ENCODE results near the gene MRPS17.
"Not testable (repeated sequence)": the region's sequence is repeated elsewhere in the genome, so short reads cannot be mapped to it uniquely, and the experiment has no call there.

MRPS17 gene

GRCh38 chr7:55951637-55952351, at the start of gene MRPS17:
Gene MRPS17 (plus strand): TSS chr7:55951877. CDS start chr7:55953196, 1,319 bp downstream.
- peak; percentile 52 to 92 (median 78) for DNase-seq

- no peak for DNase-seq
Measured at GRCh38 chr7:55903985-55904759, 47.5 kb upstream of the MRPS17 start.

DNA sequence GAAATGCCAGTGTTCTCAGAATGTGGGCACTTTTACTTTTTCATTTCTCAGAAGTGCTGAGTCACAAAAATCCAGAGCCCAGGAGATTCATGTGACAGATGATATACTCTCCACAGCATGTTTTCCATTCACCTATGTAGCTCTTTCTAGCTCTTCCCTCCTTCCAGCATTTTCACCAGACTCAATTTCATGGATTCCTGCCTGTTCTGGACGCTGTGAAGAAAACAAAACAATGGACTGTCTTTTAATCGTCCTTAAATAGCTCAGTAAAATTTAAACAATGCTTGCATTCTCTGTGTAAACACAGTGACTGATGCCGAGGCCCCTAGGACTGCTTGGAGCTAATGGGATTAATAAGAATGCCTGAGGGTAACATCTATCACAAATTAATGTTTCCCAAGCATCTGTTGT, 38.9 kb upstream of the MRPS17 start:
- peak in 2 of 14 donors; percentile 16 to 20 for DNase-seq

DNA sequence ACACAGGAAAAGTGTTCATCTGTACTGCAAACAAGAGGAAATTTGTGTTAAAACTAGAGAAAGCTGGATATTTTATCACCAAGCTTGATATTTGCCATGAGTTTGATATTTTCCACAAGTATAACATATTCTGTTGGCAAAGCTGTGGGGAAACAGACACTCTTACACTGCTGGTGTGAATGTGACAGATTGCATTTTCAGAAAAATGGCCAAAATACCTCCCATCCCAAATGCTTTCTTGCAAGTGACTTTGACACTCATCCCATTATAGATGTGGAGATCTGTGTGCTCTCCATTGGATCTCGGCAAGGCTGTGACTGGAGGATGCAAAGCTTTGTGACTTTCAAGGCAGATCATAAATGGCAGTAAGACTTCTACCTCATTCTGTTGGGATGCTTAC, 33.9 kb upstream of the MRPS17 start:
- no peak for DNase-seq

- DNase-seq: no peak
Measured at GRCh38 chr7:55928006-55928767, 23.5 kb upstream of the MRPS17 start.

- no peak for DNase-seq
Measured at GRCh38 chr7:55931421-55932151, 20.1 kb upstream of the MRPS17 start.

DNA sequence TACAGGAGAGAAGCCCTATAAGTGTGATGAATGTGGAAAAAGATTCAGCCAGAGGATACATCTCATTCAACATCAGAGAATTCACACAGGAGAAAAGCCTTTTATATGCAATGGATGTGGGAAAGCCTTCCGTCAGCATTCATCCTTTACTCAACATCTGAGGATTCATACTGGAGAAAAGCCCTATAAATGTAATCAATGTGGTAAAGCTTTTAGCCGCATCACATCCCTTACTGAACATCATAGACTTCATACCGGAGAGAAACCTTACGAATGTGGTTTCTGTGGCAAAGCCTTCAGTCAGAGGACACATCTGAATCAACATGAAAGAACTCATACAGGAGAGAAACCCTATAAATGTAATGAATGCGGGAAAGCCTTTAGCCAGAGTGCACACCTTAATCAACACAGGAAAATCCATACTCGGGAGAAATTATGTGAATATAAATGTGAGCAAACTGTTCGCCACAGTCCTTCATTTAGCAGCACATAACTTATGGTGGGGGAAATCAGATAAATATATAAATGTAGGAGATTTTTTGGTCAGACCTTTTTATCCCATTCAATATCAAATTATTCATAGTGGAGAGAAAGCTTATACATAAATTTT, 12.1 kb upstream of the MRPS17 start:
- no peak for DNase-seq

GRCh38 chr7:55946545-55946944, 5.1 kb upstream of the MRPS17 start:
- no peak for DNase-seq

- not testable (repeated sequence) for DNase-seq
Measured at GRCh38 chr7:55952352-55952671, 635 bp downstream of the MRPS17 start.

DNA sequence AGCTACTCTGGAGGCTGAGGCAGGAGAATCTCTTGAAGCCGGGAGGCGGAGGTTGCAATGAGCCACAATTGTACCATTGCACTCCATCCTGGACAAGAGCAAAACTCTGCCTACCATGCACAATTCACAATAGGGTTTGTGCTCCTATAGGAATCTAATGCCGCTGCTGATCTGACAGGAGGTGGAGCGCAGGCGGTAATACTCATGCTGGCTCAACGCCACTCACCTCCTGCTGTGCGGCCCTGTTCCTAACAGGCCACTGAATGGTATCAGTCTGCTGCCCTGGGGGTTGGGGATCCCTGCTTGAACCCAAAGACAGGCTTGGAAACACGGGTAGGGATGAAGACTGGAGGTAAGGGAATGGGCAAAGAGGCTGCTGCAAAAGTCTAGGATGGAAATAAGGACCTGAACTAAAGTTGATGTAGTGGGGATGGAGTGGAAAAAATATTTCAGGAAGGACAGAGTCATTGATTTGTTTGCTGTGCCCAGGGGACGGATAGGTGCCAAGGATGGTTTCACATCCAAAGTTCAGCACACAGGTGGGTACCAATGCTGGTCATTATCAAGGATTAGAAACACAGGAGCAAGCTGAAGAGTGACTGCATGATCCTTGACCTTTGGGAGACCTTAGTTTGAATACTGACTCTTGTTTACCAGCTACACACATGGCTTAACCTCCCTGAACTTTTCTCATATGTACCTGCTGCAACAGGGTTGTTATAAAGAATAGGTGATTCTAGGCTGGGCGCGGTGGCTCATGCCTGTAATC, 2.2 kb downstream of the MRPS17 start:
- no peak for DNase-seq

DNA sequence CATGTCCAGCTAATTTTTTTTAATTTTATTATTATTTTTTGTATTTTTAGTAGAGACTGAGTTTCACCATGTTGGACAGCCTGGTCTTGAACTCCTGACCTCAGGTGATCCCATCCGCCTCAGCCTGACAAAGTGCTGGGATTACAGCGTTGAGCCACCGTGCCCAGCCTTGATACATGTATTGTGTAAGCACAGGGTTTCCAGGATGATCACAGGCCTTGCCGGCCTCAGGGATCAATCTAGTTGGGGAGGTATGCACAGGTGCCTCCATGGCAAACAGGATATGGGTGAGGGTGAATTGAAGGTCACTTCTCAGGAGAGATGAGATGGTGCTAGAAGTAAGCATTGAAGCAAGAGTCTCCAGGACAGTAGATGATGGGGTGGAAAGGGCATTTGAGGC, 5.5 kb downstream of the MRPS17 start:
- DNase-seq: no peak

DNA sequence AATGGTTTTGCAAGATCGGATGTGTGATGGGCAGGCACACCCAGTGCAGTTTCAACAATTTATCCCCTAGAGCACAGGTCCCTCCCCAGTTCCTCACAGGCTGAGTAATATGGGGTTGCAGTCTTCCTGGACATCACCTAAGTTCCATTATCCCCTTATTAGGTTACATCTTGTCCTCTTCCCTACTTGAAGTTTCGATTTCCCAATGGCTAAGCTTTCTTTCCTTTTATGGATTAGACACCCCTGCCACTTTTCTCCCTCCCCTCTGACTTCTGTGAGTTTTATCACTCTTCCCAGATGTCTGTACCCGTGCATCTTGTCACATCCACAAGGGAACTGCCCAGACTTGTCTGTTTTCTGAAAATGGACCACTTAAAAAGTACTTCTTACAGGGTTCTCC, 10.3 kb downstream of the MRPS17 start:
- DNase-seq: no peak

DNA sequence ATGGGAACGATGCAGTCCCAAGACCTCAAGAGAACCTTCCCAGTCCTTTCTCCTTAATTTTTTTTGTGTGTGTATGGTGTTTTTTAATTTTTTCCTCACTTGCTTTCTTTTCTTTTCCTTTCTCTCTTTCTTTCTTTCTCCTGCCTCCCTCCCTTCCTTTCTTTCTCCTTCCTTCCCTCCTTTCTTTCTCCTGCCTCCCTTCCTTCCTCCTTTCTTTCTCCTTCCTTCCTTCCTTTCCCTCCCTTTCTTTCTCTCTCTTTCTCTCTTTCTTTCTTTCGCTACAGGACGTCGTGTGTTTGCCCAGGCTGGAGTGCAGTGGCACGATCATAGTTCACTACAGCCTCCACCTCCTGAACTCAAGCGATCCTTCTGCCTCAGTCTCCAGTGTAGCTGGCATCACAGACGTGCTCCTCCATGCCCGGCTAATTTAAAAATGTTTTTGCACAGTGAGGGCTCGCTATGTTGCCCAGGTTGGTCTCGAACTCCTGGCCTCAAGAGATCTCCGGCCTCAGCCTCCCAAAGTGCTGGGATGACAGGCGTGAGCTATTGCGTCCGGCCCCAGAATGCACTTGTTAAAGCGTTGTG, 12.0 kb downstream of the MRPS17 start:
- no peak for DNase-seq

DNA sequence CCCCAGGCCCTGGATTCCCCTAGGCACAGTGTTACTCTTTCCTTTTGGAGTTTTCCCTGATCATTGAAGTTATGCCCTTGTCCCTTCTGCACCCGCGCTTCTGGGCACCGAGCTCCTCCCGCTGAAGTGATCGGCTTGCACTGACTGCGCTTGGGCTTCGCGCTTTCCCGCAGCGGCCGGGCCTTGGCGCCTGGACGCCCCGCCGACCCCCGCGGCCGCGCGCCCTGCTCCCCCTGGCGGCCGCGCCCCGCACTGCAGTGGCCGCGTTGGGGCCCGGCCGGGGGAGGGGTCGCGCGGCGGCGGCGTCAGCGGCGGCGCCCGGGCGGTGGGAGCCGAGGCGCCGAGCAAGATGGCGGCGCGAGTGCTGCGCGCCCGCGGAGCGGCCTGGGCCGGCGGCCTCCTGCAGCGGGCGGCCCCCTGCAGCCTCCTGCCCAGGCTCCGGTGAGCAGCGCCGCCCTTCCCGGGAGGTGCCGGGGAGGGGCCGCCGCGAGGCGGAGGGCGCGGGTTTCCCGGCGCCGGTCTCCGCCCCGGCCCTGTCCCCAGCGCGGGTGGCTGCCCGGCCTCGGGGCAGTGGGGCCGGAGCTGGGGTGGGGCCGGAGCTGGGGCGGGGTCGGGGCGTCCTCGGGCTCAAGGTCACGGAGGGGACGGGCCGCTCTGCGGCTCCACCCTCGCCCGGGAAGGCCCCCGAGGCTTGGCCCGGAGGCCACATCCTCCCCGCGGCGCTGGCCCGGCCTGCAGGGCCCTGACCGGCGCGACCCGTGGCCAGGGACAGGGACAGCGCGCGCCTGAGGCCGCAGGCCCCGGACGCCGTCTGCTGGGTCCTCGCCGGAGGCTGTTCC, 12.8 kb downstream of the MRPS17 start, which contains the start of gene NIPSNAP2:
NIPSNAP2 (plus strand) TSS at position 325 of the 839 bp plus-strand sequence; CDS start at position 350, 25 bp downstream.
- peak in 13 of 14 donors; percentile 25 to 86 (median 59) for DNase-seq

DNA sequence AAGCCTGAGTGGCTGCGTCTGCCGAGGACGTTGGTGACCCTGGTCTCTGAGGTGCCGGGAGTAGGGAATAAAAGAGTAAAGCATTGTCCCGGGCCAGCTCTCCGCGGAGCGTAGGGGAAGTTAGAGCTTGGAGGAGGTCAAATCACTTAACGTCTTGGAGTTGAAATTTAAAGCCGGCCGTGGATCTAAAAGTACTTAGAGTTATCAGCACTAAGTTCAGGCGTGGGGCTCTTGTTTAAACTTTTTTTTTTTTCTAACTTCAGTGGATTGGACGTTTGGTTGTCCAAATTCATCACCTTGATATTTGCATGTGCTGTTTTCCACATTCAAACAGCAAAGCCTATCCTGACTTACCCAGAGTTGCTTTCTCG, 13.4 kb downstream of the MRPS17 start:
- no peak for DNase-seq

DNA sequence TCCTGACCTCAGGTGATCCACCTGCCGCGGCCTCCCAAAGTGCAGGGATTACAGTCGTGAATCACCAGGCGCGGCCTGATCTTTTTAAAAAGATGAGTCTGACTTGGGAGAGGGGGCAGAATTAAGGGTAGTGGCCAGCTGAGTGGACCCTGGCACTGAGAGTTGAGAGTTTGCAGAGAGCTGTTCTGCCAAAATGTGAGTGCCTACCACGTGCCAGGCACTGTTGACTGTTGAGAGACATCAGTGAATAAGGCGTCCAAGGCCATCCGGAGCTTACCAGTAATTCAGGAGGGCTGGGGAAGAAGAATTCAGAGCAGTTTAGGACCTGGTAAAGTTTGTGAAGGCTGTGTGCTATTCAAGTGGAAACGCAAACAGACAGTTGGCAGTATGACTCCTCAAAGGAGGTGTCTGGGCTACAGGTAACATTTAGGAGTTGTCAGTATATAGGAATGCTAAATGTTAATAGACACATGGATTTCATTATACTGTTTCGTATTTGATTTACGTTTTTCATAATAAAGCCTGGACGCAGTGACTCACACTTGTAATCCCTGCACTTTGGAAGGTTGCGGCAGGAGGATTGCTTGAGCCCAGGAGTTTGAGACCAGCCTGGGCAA, 14.2 kb downstream of the MRPS17 start:
- DNase-seq: peak in 7 of 14 donors; percentile 3 to 53 (median 19)

DNA sequence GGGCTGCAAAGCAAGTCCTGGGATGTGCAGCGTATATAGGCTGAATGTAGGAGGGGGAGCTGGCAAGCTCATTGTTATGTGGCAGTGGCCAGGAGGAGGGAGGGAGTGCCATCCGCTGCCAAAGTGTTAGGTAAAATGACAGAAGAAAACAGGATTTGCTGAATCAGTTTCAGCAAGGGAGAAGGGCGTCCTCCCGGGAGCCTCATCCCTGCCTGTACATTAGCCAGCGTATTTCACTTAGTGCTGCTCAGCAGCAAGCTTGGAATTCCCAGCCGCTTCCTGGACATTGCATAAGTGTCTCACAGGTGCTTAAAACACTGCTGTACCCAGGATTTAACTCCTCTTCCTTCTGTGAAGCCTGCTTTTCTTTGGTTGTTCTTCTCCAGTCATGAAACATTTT, 15.2 kb downstream of the MRPS17 start:
- DNase-seq: peak in 1 of 14 donors; percentile 50

GRCh38 chr7:55969391-55969790, 17.7 kb downstream of the MRPS17 start:
- no peak for DNase-seq

- peak in 1 of 14 donors; percentile 2 for DNase-seq
Measured at GRCh38 chr7:55970561-55970960, 18.9 kb downstream of the MRPS17 start.

Measured in C1 segment of cervical spinal cord (tissue), 14 donors.